Transverse colon (tissue), 4 donors: ENCODE results near the gene CDH11.

Experiments used
- CTCF ChIP-seq, 5 experiments: fragments of 200-600 bp in 3 of 5; fragments of 450-650 bp in 2 of 5; sonication (generic) in 3 of 5; IDR thresholded peaks; 1 replicate in 2 of 5; 2 replicates in 3 of 5; pipeline ENCODE4 v1.5.1; 2016 to 2017; ENCODE audit warnings: antibody characterized with exemption in 5 of 5, inconsistent platforms in 3 of 5, mild to moderate bottlenecking in 2 of 5, moderate library complexity in 1 of 5
- POLR2AphosphoS5 ChIP-seq, 3 donors: sonication (generic); formaldehyde crosslinking; IDR thresholded peaks; one replicate each; pipeline ENCODE4 v1.6.1; 2016; ENCODE audit warnings: antibody characterized with exemption in 3 of 3

DNA sequence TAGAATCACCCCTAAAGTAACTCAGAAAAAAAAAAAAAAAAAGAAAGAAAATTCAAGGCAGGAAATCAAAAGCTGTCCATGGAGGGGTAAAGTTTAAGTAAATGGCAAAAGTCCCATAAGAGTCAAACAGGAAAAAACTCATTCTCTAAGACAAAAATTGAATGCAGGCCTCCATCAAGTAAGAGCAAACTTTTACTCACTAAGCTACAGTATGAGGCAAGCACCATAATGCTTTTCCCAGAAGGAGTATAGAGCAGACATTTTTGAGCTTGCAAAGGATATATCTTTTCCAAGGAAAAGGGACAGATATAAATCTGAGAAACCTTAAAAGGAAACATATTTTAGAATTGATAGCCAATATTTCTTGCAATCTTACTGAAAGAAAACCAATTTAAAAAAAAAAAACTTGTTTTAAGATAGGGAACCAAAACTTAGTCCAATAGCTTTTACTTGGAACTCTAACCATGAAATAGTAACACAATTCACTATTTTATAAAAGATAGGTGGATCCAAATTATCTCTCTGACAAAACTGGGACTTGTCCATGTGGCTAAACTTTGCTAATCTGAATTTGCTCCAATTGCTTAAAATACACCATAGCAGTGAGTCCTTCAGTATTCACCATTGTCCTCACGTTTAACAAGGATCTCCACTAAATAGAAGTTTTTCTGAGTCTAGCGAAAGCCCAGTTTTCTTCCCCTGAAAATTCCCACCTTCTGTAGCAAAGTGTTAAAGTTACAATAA is 99.8 kb downstream of the CDH11 start:
- TF ChIP-seq CTCF (IDR thresholded peaks at IDR 0.05): no peak
- TF ChIP-seq POLR2AphosphoS5 (IDR thresholded peaks at IDR 0.05): no peak
